B cell (primary cell): Measurements from ENCODE around the gene KRTAP10-3. TPM values are rescaled to one million over a fixed set of nuclear protein-coding genes. Genes with fewer than 3 reads are reported as not detected.

Experiments used
- ATAC-seq: fragments of 200-7000 bp; cut with Tn5 transposase; one replicate; pipeline ENCODE4 v1.10.0; 2021; ENCODE audit warnings: low read depth, mild to moderate bottlenecking, moderate number of reproducible peaks, moderate library complexity
- CTCF ChIA-PET: fragments of 350-600 bp; sonication (Branson Sonifier 250); formaldehyde crosslinking; loops from one replicate; lab custom pipeline; 2021; ENCODE audit warnings: antibody characterized with exemption, inconsistent platforms; lab: Charles Lee
- POLR2A ChIA-PET: fragments of 350-600 bp; sonication (Branson Sonifier 250); formaldehyde crosslinking; loops from one replicate; lab custom pipeline; 2021; ENCODE audit warnings: antibody characterized with exemption; lab: Charles Lee
- DNase-seq: peaks from one replicate; pipeline ENCODE4 v3.0.0; 2013
- H2AFZ ChIP-seq: 2 replicates; pipeline ENCODE4 v1.6.1; 2012; ENCODE audit warnings: mild to moderate bottlenecking, low read depth, low read length; ENCODE audit not compliant: insufficient read depth, poor library complexity, severe bottlenecking
- H3K27ac ChIP-seq, 2 donors: 1 replicate in 1 of 2; 2 replicates in 1 of 2; pipeline ENCODE4 v1.5.1; 2012 to 2013; ENCODE audit warnings: low read length in 2 of 2, mild to moderate bottlenecking in 2 of 2, moderate library complexity in 1 of 2
- H3K27me3 ChIP-seq, 4 experiments: fragments of 200-600 bp in 1 of 4; sonication (generic) in 1 of 4; replicated peaks in 1 of 4; 1 replicate in 2 of 4; 2 replicates in 2 of 4; pipeline versions ENCODE4 v1.6.1 to v1.7.0; 2013 to 2016; ENCODE audit warnings: low read length in 3 of 4, mild to moderate bottlenecking in 2 of 4, mixed read lengths in 1 of 4, moderate library complexity in 1 of 4; ENCODE audit not compliant: insufficient read depth in 4 of 4, control insufficient read depth in 3 of 4; ENCODE audit errors: control extremely low read depth in 1 of 4
- H3K36me3 ChIP-seq, 2 experiments: replicated peaks in 1 of 2; 1 replicate in 1 of 2; 2 replicates in 1 of 2; pipeline versions ENCODE4 v1.6.1 to v1.7.1; 2013; ENCODE audit warnings: low read length in 1 of 2; ENCODE audit not compliant: insufficient read depth in 2 of 2, control insufficient read depth in 1 of 2; ENCODE audit errors: control extremely low read depth in 1 of 2, extremely low read depth in 1 of 2
- H3K4me1 ChIP-seq, 2 donors: fragments of 200-600 bp in 1 of 2; sonication (generic) in 1 of 2; 1 replicate in 1 of 2; 2 replicates in 1 of 2; pipeline versions ENCODE4 v1.5.1 to v1.6.1; 2013 to 2017; ENCODE audit warnings: low read length in 2 of 2; ENCODE audit not compliant: control insufficient read depth in 2 of 2, insufficient read depth in 2 of 2
- H3K4me2 ChIP-seq: replicated peaks from 2 replicates; pipeline ENCODE3; 2012; ENCODE audit warnings: mild to moderate bottlenecking, low read depth, low read length; ENCODE audit not compliant: poor library complexity, severe bottlenecking
- H3K4me3 ChIP-seq, 5 experiments: fragments of 200-600 bp in 1 of 5; sonication (generic) in 1 of 5; 1 replicate in 3 of 5; 2 replicates in 2 of 5; pipeline versions ENCODE4 v1.5.1 to v1.7.0; 2011 to 2016; ENCODE audit warnings: low read length in 4 of 5, mild to moderate bottlenecking in 4 of 5, low read depth in 2 of 5, control low read depth in 1 of 5, moderate library complexity in 1 of 5; ENCODE audit not compliant: insufficient read depth in 1 of 5; ENCODE audit errors: control extremely low read depth in 1 of 5, extremely low read depth in 1 of 5
- H3K79me2 ChIP-seq: fragments of 200-600 bp; sonication (generic); one replicate; pipeline ENCODE4 v1.6.0; 2016; ENCODE audit warnings: low read length; ENCODE audit not compliant: control insufficient read depth, insufficient read depth
- H3K9ac ChIP-seq: fragments of 200-600 bp; sonication (generic); 2 replicates; pipeline ENCODE4 v1.6.1; 2017; ENCODE audit warnings: mild to moderate bottlenecking, low read length, moderate library complexity
- H3K9me3 ChIP-seq, 3 donors: one replicate each; pipeline versions ENCODE4 v1.6.1 to v1.7.1; 2013; ENCODE audit warnings: low read length in 2 of 3; ENCODE audit not compliant: control insufficient read depth in 2 of 3, insufficient read depth in 1 of 3; ENCODE audit errors: control extremely low read depth in 1 of 3
- H4K20me1 ChIP-seq: 2 replicates; pipeline ENCODE4 v1.6.0; 2012; ENCODE audit warnings: mild to moderate bottlenecking, low read length; ENCODE audit not compliant: insufficient read depth, control insufficient read depth, poor library complexity, severe bottlenecking
- H3K27ac Mint-ChIP-seq: one replicate; pipeline ENCODE4 v1.8.0; 2021; ENCODE audit warnings: mixed read lengths
- H3K27me3 Mint-ChIP-seq: one replicate; pipeline ENCODE4 v1.8.0; 2021; ENCODE audit warnings: mixed read lengths
- H3K4me1 Mint-ChIP-seq: one replicate; pipeline ENCODE4 v1.8.0; 2021; ENCODE audit warnings: mixed read lengths
- H3K4me3 Mint-ChIP-seq: one replicate; pipeline ENCODE4 v1.8.0; 2021; ENCODE audit warnings: mixed read lengths
- H3K9me3 Mint-ChIP-seq: one replicate; pipeline ENCODE4 v1.8.0; 2022; ENCODE audit warnings: mixed read lengths; ENCODE audit not compliant: insufficient read depth
- CTCF ChIP-seq: fragments of 200-600 bp; IDR thresholded peaks from one replicate; pipeline ENCODE4 v1.8.0; 2022; ENCODE audit warnings: antibody characterized with exemption, mild to moderate bottlenecking
- EZH2 ChIP-seq: IDR thresholded peaks from 2 replicates; pipeline ENCODE4 v1.6.1; 2012; ENCODE audit warnings: borderline replicate concordance, low read depth, mild to moderate bottlenecking, moderate library complexity, low read length; ENCODE audit not compliant: insufficient read depth, poor library complexity, severe bottlenecking
- WGBS: methylation state at CpG from one replicate; pipeline ENCODE4 v1.1.5; 2013; ENCODE audit warnings: missing lambda C conversion rate; ENCODE audit not compliant: insufficient coverage; 5-methylcytosine and 5-hydroxymethylcytosine counted together
- intact Hi-C: fragments of 100-400 bp; cut with micrococcal nuclease; formaldehyde crosslinking; loops from one replicate; pipeline ENCODE4 v1.10.0; 2022
- polyA plus RNA-seq: library from polyadenylated mRNA; depleted of rRNA; stranded (reverse); fragments of >200 nt; gene quantifications from 2 replicates; pipeline ENCODE4 v1.2.3, GENCODE V29; 2012
- total RNA-seq, 2 donors: library from RNA; stranded (reverse); fragments of 120-200 nt in 1 of 2; gene quantifications; 1 replicate in 1 of 2; 2 replicates in 1 of 2; pipeline versions ENCODE4 v1.2.3 to v1.2.4, GENCODE V29; 2013 to 2022

KRTAP10-3 gene
- total and polyA plus RNA-seq, 2 donors (not counting 1 experiment from before 2014, with no cell fraction given), result 0.40 TPM; not detected in 1

DNA sequence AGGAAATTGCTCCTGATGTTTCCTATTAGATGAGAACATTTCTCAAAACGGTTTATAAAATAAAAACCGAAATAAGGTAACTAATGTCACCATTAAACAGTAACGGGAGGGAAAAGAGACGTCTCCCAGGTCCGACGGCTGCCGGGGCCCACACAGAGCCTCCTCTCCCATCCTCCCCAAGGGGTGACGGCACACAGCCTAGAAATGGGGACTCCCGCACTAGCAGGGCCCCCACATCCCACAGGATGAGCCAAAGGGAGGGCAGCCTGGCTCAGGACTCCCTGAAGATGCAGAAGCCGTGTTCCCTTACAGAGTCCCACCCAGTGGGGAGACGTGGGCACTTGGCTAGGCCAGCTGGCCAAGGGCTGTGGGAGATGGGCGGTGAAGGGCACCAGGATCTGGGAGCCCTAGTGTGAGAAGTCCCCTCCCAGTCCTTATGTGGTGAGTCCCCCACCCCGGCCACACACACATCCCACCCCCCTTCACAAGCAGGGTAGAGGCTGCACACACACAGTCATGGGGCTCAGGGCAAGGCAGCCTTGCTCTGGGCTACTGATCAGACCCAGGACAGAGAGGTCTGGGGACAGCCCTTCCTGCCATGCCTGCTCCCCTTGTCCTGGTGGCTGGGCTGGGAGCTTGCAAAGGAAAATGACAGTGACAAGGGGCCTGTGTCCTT lies 3.3 kb downstream of the KRTAP10-3 start:
- H3K9me3 ChIP-seq, result peaks cover 0 to 10% (median 0%) of the 10 kb centered on the region in 3 donors
- WGBS, result 80% methylated on average over 2 of the region's 13 CpGs
- H3K27ac ChIP-seq, result no peak overlapping the region
- no peak for TF ChIP-seq EZH2
- TF ChIP-seq CTCF, result no peak
- no peak overlapping the region for H3K4me2 ChIP-seq
- DNase-seq (no peak), ATAC-seq (no peak)
- intact Hi-C loops, result no loop called here
- Mint-ChIP-seq H3K4me1 (peaks cover 7% of the 10 kb centered on the region), H3K27me3 (peaks cover 60% of the 10 kb centered on the region), H3K9me3 (peaks cover 2% of the 10 kb centered on the region), H3K27ac (no peak overlapping the region), H3K4me3 (no peak overlapping the region)
- no peaks in the 10 kb centered on the region for H4K20me1 ChIP-seq
- no peak overlapping the region for H2AFZ ChIP-seq
- peaks cover 0 to 11% of the 10 kb centered on the region in 2 donors for H3K4me1 ChIP-seq
- CTCF ChIA-PET, result no interaction called here
- no peaks in the 10 kb centered on the region for H3K36me3 ChIP-seq
- POLR2A ChIA-PET, result no interaction called here
- no peak overlapping the region for H3K9ac ChIP-seq
- H3K79me2 ChIP-seq, result no peaks in the 10 kb centered on the region
- no peak overlapping the region for H3K4me3 ChIP-seq
- H3K27me3 ChIP-seq, result peaks cover 0 to 14% (median 4%) of the 10 kb centered on the region in 4 experiments

- H3K27ac ChIP-seq, result no peak overlapping the region
- H4K20me1 ChIP-seq, result no peaks in the 10 kb centered on the region
- intact Hi-C loops, result no loop called here
- H3K9me3 Mint-ChIP-seq, result no peaks in the 10 kb centered on the region
- ChIA-PET CTCF (no interaction called here), POLR2A (no interaction called here)
- TF ChIP-seq CTCF (no peak), EZH2 (no peak)
- no peak overlapping the region for H3K9ac ChIP-seq
- DNase-seq (no peak), ATAC-seq (no peak)
- no peaks in the 10 kb centered on the region for H3K79me2 ChIP-seq
- H3K9me3 ChIP-seq, result peaks cover 0 to 18% (median 0%) of the 10 kb centered on the region in 3 donors
- H3K27me3 Mint-ChIP-seq, result peaks cover 63% of the 10 kb centered on the region
- no peak overlapping the region for H3K4me3 ChIP-seq
- 89% methylated on average over 13 of the region's 13 CpGs for WGBS
- no peaks in the 10 kb centered on the region for H3K36me3 ChIP-seq
- peaks cover 2 to 14% of the 10 kb centered on the region in 2 donors for H3K4me1 ChIP-seq
- no peak overlapping the region for H3K27ac Mint-ChIP-seq
- no peak overlapping the region for H3K4me2 ChIP-seq
- H3K4me3 Mint-ChIP-seq, result no peak overlapping the region
- no peak overlapping the region for H2AFZ ChIP-seq
- H3K4me1 Mint-ChIP-seq, result peaks cover 14% of the 10 kb centered on the region
- peaks cover 0 to 27% (median 5%) of the 10 kb centered on the region in 4 experiments for H3K27me3 ChIP-seq
These were observed 5.9 kb downstream of the KRTAP10-3 start for GRCh38 chr21:44552681-44553080.
